Measurements from ENCODE around the gene YTHDC1. TPM values are rescaled to one million over a fixed set of nuclear protein-coding genes. Genes with fewer than 3 reads are reported as not detected.

The YTHDC1 gene
- total and polyA plus RNA-seq, 2 of the 13 experiments (the other 11 are each of a cell fraction or from before 2014, with no cell fraction given): 37.3 to 56.8 TPM

DNA sequence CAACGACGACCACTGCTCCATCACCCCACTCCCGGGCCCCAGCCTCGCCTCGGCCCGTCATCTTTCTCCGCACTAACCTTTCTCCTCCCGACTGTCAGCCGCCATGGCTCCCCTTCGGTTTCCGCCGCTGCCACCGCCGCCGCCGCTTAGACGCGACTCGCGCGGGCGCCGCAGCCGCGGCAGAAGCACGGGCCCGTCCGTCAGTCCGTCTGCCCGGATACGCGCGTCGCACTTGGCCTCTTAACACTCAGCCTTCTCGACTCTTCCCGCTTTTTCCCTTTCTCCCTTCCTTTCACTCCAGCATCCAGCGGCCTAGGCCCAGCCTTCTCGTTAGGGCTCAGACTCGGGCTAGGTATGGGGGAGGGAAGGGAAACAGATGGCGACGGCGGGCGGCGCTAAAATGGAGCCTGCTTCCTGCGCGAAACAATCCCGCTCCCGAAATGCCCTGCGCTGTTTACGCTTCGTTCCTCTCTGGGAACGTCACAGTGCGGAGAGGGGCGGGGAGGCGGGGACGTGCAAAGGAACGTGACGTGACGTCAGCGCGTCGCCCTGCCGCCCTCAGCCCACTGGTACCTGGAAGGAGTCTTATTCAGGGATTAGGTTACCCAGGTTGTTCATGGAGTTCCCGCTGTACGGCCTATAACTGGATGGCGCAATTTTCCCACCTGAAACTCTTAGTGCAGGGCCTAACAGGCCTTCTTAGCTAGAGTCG, at the start of gene YTHDC1 (continued):
- TF ChIP-seq, protein P1, sequence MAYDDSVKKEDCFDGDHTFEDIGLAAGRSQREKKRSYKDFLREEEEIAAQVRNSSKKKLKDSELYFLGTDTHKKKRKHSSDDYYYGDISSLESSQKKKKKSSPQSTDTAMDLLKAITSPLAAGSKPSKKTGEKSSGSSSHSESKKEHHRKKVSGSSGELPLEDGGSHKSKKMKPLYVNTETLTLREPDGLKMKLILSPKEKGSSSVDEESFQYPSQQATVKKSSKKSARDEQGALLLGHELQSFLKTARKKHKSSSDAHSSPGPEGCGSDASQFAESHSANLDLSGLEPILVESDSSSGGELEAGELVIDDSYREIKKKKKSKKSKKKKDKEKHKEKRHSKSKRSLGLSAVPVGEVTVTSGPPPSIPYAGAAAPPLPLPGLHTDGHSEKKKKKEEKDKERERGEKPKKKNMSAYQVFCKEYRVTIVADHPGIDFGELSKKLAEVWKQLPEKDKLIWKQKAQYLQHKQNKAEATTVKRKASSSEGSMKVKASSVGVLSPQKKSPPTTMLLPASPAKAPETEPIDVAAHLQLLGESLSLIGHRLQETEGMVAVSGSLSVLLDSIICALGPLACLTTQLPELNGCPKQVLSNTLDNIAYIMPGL (CRISPR knock-in tag; IDR thresholded peaks at IDR 0.05; ENCODE audit: borderline replicate concordance in 1 of 2, low read depth in 1 of 2): peak; percentile 91 to 96; a peak in 3 of 4 replicates
- TF ChIP-seq U2AF1 (optimal IDR thresholded peaks at IDR 0.05; ENCODE audit: low read depth, low read length) (peak; percentile 69), ZNF800 (CRISPR knock-in tag; IDR thresholded peaks at IDR 0.05) (no peak), ONECUT2 (CRISPR knock-in tag; IDR thresholded peaks at IDR 0.05) (0 out of 2 replicates have a peak, but pooled peaks have one; percentile 15), KDM6A (CRISPR knock-in tag; IDR thresholded peaks at IDR 0.05; ENCODE audit: low read depth) (no peak), ZNF598 (CRISPR knock-in tag; IDR thresholded peaks at IDR 0.05; ENCODE audit: borderline replicate concordance) (peak; percentile 93), CHD4 (IDR thresholded peaks at IDR 0.05; ENCODE audit: borderline replicate concordance, low read length) (no peak), SATB2 (CRISPR knock-in tag; IDR thresholded peaks at IDR 0.05) (no peak), DR1 (CRISPR knock-in tag; IDR thresholded peaks at IDR 0.05) (peak; percentile 88), ZNF549 (CRISPR knock-in tag; IDR thresholded peaks at IDR 0.05) (no peak), KLF9 (CRISPR knock-in tag; IDR thresholded peaks at IDR 0.05; ENCODE audit: low read depth) (peak; percentile 79), TARDBP (CRISPR knock-in tag; IDR thresholded peaks at IDR 0.05) (peak; percentile 90), ZNF576 (CRISPR knock-in tag; IDR thresholded peaks at IDR 0.05) (no peak), PHF20 (CRISPR knock-in tag; IDR thresholded peaks at IDR 0.05) (peak; percentile 85), SKIL (CRISPR knock-in tag; IDR thresholded peaks at IDR 0.05; ENCODE audit: borderline replicate concordance) (peak; percentile 70), CBX5 (CRISPR knock-in tag; IDR thresholded peaks at IDR 0.05; ENCODE audit: borderline replicate concordance) (no peak), NCOA2 (CRISPR knock-in tag; IDR thresholded peaks at IDR 0.05) (0 out of 2 replicates have a peak, but pooled peaks have one; percentile 29)
- TF ChIP-seq, protein P2, sequence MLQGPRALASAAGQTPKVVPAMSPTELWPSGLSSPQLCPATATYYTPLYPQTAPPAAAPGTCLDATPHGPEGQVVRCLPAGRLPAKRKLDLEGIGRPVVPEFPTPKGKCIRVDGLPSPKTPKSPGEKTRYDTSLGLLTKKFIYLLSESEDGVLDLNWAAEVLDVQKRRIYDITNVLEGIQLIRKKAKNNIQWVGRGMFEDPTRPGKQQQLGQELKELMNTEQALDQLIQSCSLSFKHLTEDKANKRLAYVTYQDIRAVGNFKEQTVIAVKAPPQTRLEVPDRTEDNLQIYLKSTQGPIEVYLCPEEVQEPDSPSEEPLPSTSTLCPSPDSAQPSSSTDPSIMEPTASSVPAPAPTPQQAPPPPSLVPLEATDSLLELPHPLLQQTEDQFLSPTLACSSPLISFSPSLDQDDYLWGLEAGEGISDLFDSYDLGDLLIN (CRISPR knock-in tag; IDR thresholded peaks at IDR 0.05; ENCODE audit: borderline replicate concordance): no peak
- TF ChIP-seq, protein P3, sequence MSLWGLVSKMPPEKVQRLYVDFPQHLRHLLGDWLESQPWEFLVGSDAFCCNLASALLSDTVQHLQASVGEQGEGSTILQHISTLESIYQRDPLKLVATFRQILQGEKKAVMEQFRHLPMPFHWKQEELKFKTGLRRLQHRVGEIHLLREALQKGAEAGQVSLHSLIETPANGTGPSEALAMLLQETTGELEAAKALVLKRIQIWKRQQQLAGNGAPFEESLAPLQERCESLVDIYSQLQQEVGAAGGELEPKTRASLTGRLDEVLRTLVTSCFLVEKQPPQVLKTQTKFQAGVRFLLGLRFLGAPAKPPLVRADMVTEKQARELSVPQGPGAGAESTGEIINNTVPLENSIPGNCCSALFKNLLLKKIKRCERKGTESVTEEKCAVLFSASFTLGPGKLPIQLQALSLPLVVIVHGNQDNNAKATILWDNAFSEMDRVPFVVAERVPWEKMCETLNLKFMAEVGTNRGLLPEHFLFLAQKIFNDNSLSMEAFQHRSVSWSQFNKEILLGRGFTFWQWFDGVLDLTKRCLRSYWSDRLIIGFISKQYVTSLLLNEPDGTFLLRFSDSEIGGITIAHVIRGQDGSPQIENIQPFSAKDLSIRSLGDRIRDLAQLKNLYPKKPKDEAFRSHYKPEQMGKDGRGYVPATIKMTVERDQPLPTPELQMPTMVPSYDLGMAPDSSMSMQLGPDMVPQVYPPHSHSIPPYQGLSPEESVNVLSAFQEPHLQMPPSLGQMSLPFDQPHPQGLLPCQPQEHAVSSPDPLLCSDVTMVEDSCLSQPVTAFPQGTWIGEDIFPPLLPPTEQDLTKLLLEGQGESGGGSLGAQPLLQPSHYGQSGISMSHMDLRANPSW (CRISPR knock-in tag; IDR thresholded peaks at IDR 0.05; ENCODE audit: borderline replicate concordance): peak; percentile 73; the same call in 1 of the 2 replicates
